Measurements from ENCODE around the gene PLXNC1. TPM values are rescaled to one million over a fixed set of nuclear protein-coding genes. Genes with fewer than 3 reads are reported as not detected.

Gene PLXNC1
- total and polyA plus RNA-seq, 2 of the 8 experiments (the other 6 are each of a cell fraction or from before 2014, with no cell fraction given) = 0.83 to 2.0 TPM

GRCh38 chr12:94272280-94272679 is 123.9 kb downstream of the PLXNC1 start:
- ChIA-PET CTCF (ENCODE audit: partially characterized antibody) (interaction anchor here (0.9 to 2.2 kb wide), 3 partner anchors 11 to 59 kb away, joined by 3 to 5 read pairs (median 3); no protein-coding TSS in a partner anchor), POLR2A (ENCODE audit: partially characterized antibody) (interaction anchor here (1.2 kb wide), 1 partner anchor 10 kb away, joined by 3 read pairs; no protein-coding TSS in a partner anchor)
- H3K79me2 ChIP-seq (ENCODE audit: control insufficient read depth in 1 of 2, insufficient read depth in 2 of 2, low read length in 2 of 2) = no peaks in the 10 kb centered on the region
- H3K14ac ChIP-seq (ENCODE audit: insufficient read length) = no peak overlapping the region
- no peak overlapping the region for H2AFZ ChIP-seq (ENCODE audit: low read length)
- H3K4me2 ChIP-seq (ENCODE audit: insufficient read depth in 1 of 2, low read depth in 2 of 2, low read length in 2 of 2) = no peak overlapping the region
- H3K27me3 ChIP-seq (replicated peaks in 1 of 4; ENCODE audit: control insufficient read depth in 3 of 4, extremely low read depth in 1 of 4, insufficient read depth in 3 of 4, low read length in 3 of 4) = no peaks in the 10 kb centered on the region
- no peak overlapping the region for H3K4me3 ChIP-seq (ENCODE audit: extremely low read depth in 1 of 4, insufficient read depth in 2 of 4, low read depth in 3 of 4, low read length in 4 of 4)
- no peak for DNase-seq (ENCODE audit: low read depth in 1 of 2, low spot score in 2 of 2)
- H3K79me1 ChIP-seq (ENCODE audit: low read depth, low read length) = no peaks in the 10 kb centered on the region
- H3K23me2 ChIP-seq (ENCODE audit: low read depth, low read length) = no peaks in the 10 kb centered on the region
- no peaks in the 10 kb centered on the region for H3K9me3 ChIP-seq (ENCODE audit: insufficient read depth in 2 of 2, low read depth in 1 of 2, low read length in 1 of 2)
- no peak overlapping the region for H3K18ac ChIP-seq (ENCODE audit: extremely low read depth, low read length)
- no peak overlapping the region for H2BK15ac ChIP-seq (ENCODE audit: low read length)
- H4K91ac ChIP-seq (replicated peaks; ENCODE audit: insufficient read length, low read length) = no peak overlapping the region
- no peak overlapping the region for H4K5ac ChIP-seq (ENCODE audit: insufficient read length, low read depth, low read length)
- no peak overlapping the region for H2BK5ac ChIP-seq (ENCODE audit: low read depth, low read length)
- H4K8ac ChIP-seq (ENCODE audit: extremely low read depth, insufficient read depth, low read length) = no peak overlapping the region
- H3K9ac ChIP-seq (replicated peaks in 1 of 4; ENCODE audit: extremely low read depth in 1 of 4, low read depth in 3 of 4, low read length in 3 of 4) = no peak overlapping the region
- no peak overlapping the region for H2BK12ac ChIP-seq (ENCODE audit: low read depth, low read length)
- no peak for FAIRE-seq
- no peak overlapping the region for H3K4ac ChIP-seq (replicated peaks; ENCODE audit: insufficient read length, low read depth, low read length)
- no peaks in the 10 kb centered on the region for H3K4me1 ChIP-seq (replicated peaks in 1 of 4; ENCODE audit: control insufficient read depth in 3 of 4, insufficient read depth in 4 of 4, low read length in 3 of 4)
- H3K36me3 ChIP-seq (ENCODE audit: control insufficient read depth in 2 of 4, insufficient read depth in 4 of 4, low read length in 3 of 4) = no peaks in the 10 kb centered on the region
- H3K23ac ChIP-seq (ENCODE audit: insufficient read length) = no peak overlapping the region
- H2BK20ac ChIP-seq (ENCODE audit: low read length) = no peak overlapping the region
- no peaks in the 10 kb centered on the region for H4K20me1 ChIP-seq (replicated peaks in 1 of 2; ENCODE audit: control insufficient read depth in 1 of 2, insufficient read depth in 2 of 2, low read length in 2 of 2)
- 89% methylated on average over 5 of the region's 5 CpGs; no CpG with 5 or more reads in 1 of the 2 experiments for WGBS, 2 experiments (ENCODE audit: extremely low coverage in 1 of 2, insufficient coverage in 1 of 2, insufficient read length in 1 of 2, insufficient replicate concordance in 2 of 2, low coverage in 1 of 2, low lambda C conversion rate in 2 of 2, missing lambda C conversion rate in 1 of 2)
- no peak overlapping the region for H3K56ac ChIP-seq (replicated peaks; ENCODE audit: insufficient read length, low read depth, low read length)
- H2BK120ac ChIP-seq (replicated peaks; ENCODE audit: low read depth, low read length) = no peak overlapping the region
- H3K27ac ChIP-seq (ENCODE audit: low read depth, low read length) = no peak overlapping the region
- no peak overlapping the region for H2AK5ac ChIP-seq (ENCODE audit: low read depth, low read length)
- TF ChIP-seq CBX5 (IDR thresholded peaks at IDR 0.05; ENCODE audit: low read depth, low read length) = no peak
- TF ChIP-seq HDAC6 (IDR thresholded peaks at IDR 0.05; ENCODE audit: low read depth, low read length) = no peak
- no peak for TF ChIP-seq E2F6 (IDR thresholded peaks at IDR 0.05)
- no peak for TF ChIP-seq CHD1 (IDR thresholded peaks at IDR 0.05; ENCODE audit: low read depth, low read length)
- TF ChIP-seq JUND (IDR thresholded peaks at IDR 0.05; ENCODE audit: low read length) = no peak
- TF ChIP-seq CTCF (IDR thresholded peaks at IDR 0.05; ENCODE audit: control extremely low read depth in 1 of 3, insufficient read depth in 1 of 3, low read depth in 1 of 3, low read length in 3 of 3) = no peak
- no peak for TF ChIP-seq SP1 (IDR thresholded peaks at IDR 0.05; ENCODE audit: low read depth, low read length)
- no peak for TF ChIP-seq FOSL1 (IDR thresholded peaks at IDR 0.05; ENCODE audit: insufficient read depth, low read depth, low read length)
- TF ChIP-seq SIN3A (conservative IDR thresholded peaks at IDR 0.05 in 1 of 2, IDR thresholded peaks at IDR 0.05 in 1 of 2; ENCODE audit: low read depth in 1 of 2, low read length in 2 of 2) = no peak
- TF ChIP-seq TBP (IDR thresholded peaks at IDR 0.05; ENCODE audit: low read depth, low read length) = no peak
- TF ChIP-seq CBX8 (IDR thresholded peaks at IDR 0.05; ENCODE audit: borderline replicate concordance, low read depth, low read length) = no peak
